ENCODE results near the gene ZC3H7B. TPM values are rescaled to one million over a fixed set of nuclear protein-coding genes. Genes with fewer than 3 reads are reported as not detected.
A peak's percentile ranks its signal among the peaks of the same experiment; 100 is the strongest.

The ZC3H7B gene
- total RNA-seq, 1 experiment from 2014 or later = 53.4 TPM

DNA sequence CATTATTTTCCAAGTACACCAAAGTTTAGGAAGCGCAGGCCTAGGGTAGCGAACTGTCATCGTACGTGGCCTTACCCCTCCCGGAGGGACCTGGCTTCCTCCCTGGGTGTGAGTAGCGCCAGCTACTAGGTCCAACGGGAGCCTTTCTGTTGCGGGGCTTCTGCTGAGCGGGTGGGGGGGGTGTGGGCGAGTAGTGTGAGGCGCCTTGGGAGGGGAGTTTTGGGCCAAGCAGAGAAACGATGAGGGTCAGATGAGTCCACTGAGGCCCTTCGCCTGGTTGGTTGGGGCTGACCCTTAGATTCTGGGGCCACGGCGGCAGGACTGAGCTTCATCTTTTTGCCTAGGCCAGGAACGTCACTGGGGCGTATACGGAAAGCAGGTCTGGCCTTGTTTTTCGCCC lies 81.3 kb downstream of the ZC3H7B start:
- Mint-ChIP-seq H3K27me3 (ENCODE audit: insufficient read depth, unreplicated experiment) (no peaks in the 10 kb centered on the region), H3K4me1 (ENCODE audit: insufficient read depth, unreplicated experiment) (peaks cover 6% of the 10 kb centered on the region), H3K9me3 (ENCODE audit: unreplicated experiment) (no peaks in the 10 kb centered on the region), H3K36me3 (ENCODE audit: insufficient read depth, unreplicated experiment) (peaks cover 7% of the 10 kb centered on the region), H3K27ac (ENCODE audit: low read depth, unreplicated experiment) (no peak overlapping the region), H3K4me3 (ENCODE audit: unreplicated experiment) (peak overlapping the region; percentile 78)
- no peak for DNase-seq (ENCODE audit: unreplicated experiment)
- POLR2A ChIA-PET = interaction anchor here (0.6 to 4.2 kb wide), 4 partner anchors 18 to 96 kb away, joined by 3 to 42 read pairs (median 12); partner anchors contain the start of genes ACO2 and PHF5A
- CTCF ChIA-PET = no interaction called here
- TF ChIP-seq, protein P1, sequence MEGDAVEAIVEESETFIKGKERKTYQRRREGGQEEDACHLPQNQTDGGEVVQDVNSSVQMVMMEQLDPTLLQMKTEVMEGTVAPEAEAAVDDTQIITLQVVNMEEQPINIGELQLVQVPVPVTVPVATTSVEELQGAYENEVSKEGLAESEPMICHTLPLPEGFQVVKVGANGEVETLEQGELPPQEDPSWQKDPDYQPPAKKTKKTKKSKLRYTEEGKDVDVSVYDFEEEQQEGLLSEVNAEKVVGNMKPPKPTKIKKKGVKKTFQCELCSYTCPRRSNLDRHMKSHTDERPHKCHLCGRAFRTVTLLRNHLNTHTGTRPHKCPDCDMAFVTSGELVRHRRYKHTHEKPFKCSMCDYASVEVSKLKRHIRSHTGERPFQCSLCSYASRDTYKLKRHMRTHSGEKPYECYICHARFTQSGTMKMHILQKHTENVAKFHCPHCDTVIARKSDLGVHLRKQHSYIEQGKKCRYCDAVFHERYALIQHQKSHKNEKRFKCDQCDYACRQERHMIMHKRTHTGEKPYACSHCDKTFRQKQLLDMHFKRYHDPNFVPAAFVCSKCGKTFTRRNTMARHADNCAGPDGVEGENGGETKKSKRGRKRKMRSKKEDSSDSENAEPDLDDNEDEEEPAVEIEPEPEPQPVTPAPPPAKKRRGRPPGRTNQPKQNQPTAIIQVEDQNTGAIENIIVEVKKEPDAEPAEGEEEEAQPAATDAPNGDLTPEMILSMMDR (IDR thresholded peaks at IDR 0.05; ENCODE audit: unreplicated experiment) = no peak
- BruUV-seq (replicated peaks) = no TSS peak
- intact Hi-C loops (cut with micrococcal nuclease) = loop anchor here (10.0 kb wide), 1 partner anchor 98 kb away; the partner anchor contains the start of gene RANGAP1

DNA sequence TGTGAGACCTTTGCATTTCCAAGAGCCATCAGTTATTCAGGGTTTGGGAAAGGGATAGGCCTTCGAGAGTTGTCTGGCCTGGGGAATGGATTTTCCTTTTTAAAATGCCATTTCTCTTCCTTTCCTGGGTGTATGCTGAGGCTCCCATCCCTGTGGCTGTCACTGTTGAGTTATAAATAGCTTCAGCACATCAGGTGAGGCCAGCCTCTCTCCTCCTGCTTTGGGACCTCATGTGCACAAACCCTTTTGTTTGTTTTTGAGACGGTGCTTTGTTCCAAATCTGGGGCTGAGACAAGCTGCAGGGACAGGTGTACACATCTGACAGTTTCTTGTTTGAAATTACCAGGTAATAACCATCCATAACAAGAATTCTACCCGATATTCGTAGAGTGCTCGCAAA lies 81.8 kb downstream of the ZC3H7B start:
- Mint-ChIP-seq H3K27me3 (ENCODE audit: insufficient read depth, unreplicated experiment) (no peaks in the 10 kb centered on the region), H3K4me3 (ENCODE audit: unreplicated experiment) (peak overlapping the region; percentile 23), H3K27ac (ENCODE audit: low read depth, unreplicated experiment) (no peak overlapping the region), H3K9me3 (ENCODE audit: unreplicated experiment) (no peaks in the 10 kb centered on the region), H3K4me1 (ENCODE audit: insufficient read depth, unreplicated experiment) (peaks cover 6% of the 10 kb centered on the region), H3K36me3 (ENCODE audit: insufficient read depth, unreplicated experiment) (peaks cover 7% of the 10 kb centered on the region)
- DNase-seq (ENCODE audit: unreplicated experiment) = no peak
- CTCF ChIA-PET = no interaction called here
- intact Hi-C loops (cut with micrococcal nuclease) = loop anchor here (10.0 kb wide), 1 partner anchor 98 kb away; the partner anchor contains the start of gene RANGAP1
- TF ChIP-seq, protein P1 (IDR thresholded peaks at IDR 0.05; ENCODE audit: unreplicated experiment) = no peak
- BruUV-seq (replicated peaks) = no TSS peak
- POLR2A ChIA-PET = interaction anchor here (1.0 to 1.2 kb wide), 3 partner anchors 17 to 284 kb away, joined by 3 read pairs; partner anchors contain the start of genes DESI1 and XRCC6

DNA sequence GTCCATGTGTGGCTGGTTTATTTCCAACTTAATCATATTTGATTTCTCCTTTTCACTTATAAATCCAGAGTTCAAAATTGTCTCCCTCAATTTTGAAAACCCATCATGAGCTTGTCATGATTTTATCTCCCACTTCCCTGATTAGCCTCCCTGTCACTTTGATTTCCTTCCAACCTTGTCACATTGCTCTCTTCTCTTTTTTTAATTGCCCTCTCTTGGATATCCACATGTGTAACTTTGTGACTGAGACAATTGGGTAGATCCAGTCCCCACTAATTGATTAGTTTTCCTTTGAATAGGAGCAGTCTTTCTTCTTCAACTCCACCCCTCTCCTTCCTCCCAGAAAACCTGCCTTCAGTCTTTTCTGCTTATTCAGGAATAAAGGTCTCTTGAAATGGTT lies 82.8 kb downstream of the ZC3H7B start:
- ChIA-PET CTCF (interaction anchor here (0.9 kb wide), 1 partner anchor 134 kb away, joined by 3 read pairs; no protein-coding TSS in a partner anchor), POLR2A (interaction anchor here (1.2 kb wide), 1 partner anchor 237 kb away, joined by 3 read pairs; the partner anchor contains the start of genes DESI1 and XRCC6)
- intact Hi-C loops (cut with micrococcal nuclease) = loop anchor here (10.0 kb wide), 1 partner anchor 99 kb away; the partner anchor contains the start of gene RANGAP1
- DNase-seq (ENCODE audit: unreplicated experiment) = no peak
- Mint-ChIP-seq H3K27ac (ENCODE audit: low read depth, unreplicated experiment) (no peak overlapping the region), H3K9me3 (ENCODE audit: unreplicated experiment) (no peaks in the 10 kb centered on the region), H3K4me3 (ENCODE audit: unreplicated experiment) (no peak overlapping the region), H3K36me3 (ENCODE audit: insufficient read depth, unreplicated experiment) (peaks cover 15% of the 10 kb centered on the region), H3K27me3 (ENCODE audit: insufficient read depth, unreplicated experiment) (no peaks in the 10 kb centered on the region), H3K4me1 (ENCODE audit: insufficient read depth, unreplicated experiment) (peaks cover 6% of the 10 kb centered on the region)
- no TSS peak for BruUV-seq (replicated peaks)
- TF ChIP-seq, protein P1 (IDR thresholded peaks at IDR 0.05; ENCODE audit: unreplicated experiment) = no peak

DNA sequence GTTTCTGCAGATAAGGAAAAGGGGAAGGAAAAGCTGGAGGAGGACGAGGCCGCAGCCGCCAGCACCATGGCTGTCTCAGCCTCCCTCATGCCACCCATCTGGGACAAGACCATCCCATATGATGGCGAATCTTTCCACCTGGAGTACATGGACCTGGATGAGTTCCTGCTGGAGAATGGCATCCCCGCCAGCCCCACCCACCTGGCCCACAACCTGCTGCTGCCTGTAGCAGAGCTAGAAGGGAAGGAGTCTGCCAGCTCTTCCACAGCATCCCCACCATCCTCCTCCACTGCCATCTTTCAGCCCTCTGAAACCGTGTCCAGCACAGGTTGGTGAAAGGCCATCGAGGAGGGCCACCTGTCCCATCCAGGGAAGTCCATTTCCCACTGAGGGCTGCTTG lies 86.0 kb downstream of the ZC3H7B start:
- H3K27me3 Mint-ChIP-seq (ENCODE audit: insufficient read depth, unreplicated experiment) = no peaks in the 10 kb centered on the region
- no peak overlapping the region for H3K27ac Mint-ChIP-seq (ENCODE audit: low read depth, unreplicated experiment)
- no peak for DNase-seq (ENCODE audit: unreplicated experiment)
- ChIA-PET POLR2A (interaction anchor here (0.7 kb wide), 1 partner anchor 27 kb away, joined by 3 read pairs; no protein-coding TSS in a partner anchor), CTCF (no interaction called here)
- TF ChIP-seq, protein P1 (IDR thresholded peaks at IDR 0.05; ENCODE audit: unreplicated experiment) = no peak
- BruUV-seq (replicated peaks) = no TSS peak
- H3K9me3 Mint-ChIP-seq (ENCODE audit: unreplicated experiment) = no peaks in the 10 kb centered on the region
- peaks cover 6% of the 10 kb centered on the region for H3K4me1 Mint-ChIP-seq (ENCODE audit: insufficient read depth, unreplicated experiment)
- intact Hi-C loops (cut with micrococcal nuclease) = loop anchor here (10.0 kb wide), 1 partner anchor 103 kb away; the partner anchor contains the start of gene RANGAP1
- H3K4me3 Mint-ChIP-seq (ENCODE audit: unreplicated experiment) = no peak overlapping the region
- H3K36me3 Mint-ChIP-seq (ENCODE audit: insufficient read depth, unreplicated experiment) = peaks cover 10% of the 10 kb centered on the region

Data from MCF 10A (cell line).